Measurements from ENCODE around the gene IPO9. TPM values are rescaled to one million over a fixed set of nuclear protein-coding genes. Genes with fewer than 3 reads are reported as not detected.

IPO9 gene
- total and polyA plus RNA-seq, 2 donors from 2014 or later: 21.6 to 39.7 TPM

Small RNAs within 50 kb of the gene (microRNA-seq; reads per million reads assigned to microRNA genes)
- gene MIR1231 (not detected), gene MIR6739 (not detected)

Other genes with a start within 250 kb of the IPO9 start
- 10.4 TPM for gene SHISA4, start 59.7 kb downstream of the IPO9 start, total RNA-seq
- gene SHISA4, start 59.7 kb downstream of the IPO9 start, polyA plus RNA-seq (ENCODE audit: insufficient read depth, low read depth, low replicate concordance): 37.6 TPM
- gene LMOD1, start 117.4 kb downstream of the IPO9 start, total RNA-seq: 33.3 TPM
- gene LMOD1, start 117.4 kb downstream of the IPO9 start, polyA plus RNA-seq (ENCODE audit: insufficient read depth, low read depth, low replicate concordance): 9.5 TPM
- gene TIMM17A, start 126.3 kb downstream of the IPO9 start, total RNA-seq: 40.8 TPM
- 73.2 TPM for gene TIMM17A, start 126.3 kb downstream of the IPO9 start, polyA plus RNA-seq (ENCODE audit: insufficient read depth, low read depth, low replicate concordance)
- gene RNPEP, start 153.5 kb downstream of the IPO9 start, total RNA-seq: 54.6 TPM
- gene RNPEP, start 153.5 kb downstream of the IPO9 start, polyA plus RNA-seq (ENCODE audit: insufficient read depth, low read depth, low replicate concordance): 48.7 TPM
- gene ELF3, start 181.4 kb downstream of the IPO9 start, total RNA-seq: 400 TPM
- gene ELF3, start 181.4 kb downstream of the IPO9 start, polyA plus RNA-seq (ENCODE audit: insufficient read depth, low read depth, low replicate concordance): 81.8 TPM